ENCODE results near the gene GSTO1.

- no peak for TF ChIP-seq NFIC (IDR thresholded peaks at IDR 0.05)
- no peak for TF ChIP-seq CREB1 (IDR thresholded peaks at IDR 0.05; ENCODE audit: low read depth)
- no peak for TF ChIP-seq MAX (IDR thresholded peaks at IDR 0.05)
- no peak for TF ChIP-seq RAD21 (IDR thresholded peaks at IDR 0.05; ENCODE audit: low read depth)
- TF ChIP-seq, protein P1, sequence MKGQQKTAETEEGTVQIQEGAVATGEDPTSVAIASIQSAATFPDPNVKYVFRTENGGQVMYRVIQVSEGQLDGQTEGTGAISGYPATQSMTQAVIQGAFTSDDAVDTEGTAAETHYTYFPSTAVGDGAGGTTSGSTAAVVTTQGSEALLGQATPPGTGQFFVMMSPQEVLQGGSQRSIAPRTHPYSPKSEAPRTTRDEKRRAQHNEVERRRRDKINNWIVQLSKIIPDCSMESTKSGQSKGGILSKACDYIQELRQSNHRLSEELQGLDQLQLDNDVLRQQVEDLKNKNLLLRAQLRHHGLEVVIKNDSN (IDR thresholded peaks at IDR 0.05): no peak
- no peak for TF ChIP-seq EP300 (IDR thresholded peaks at IDR 0.05; ENCODE audit: borderline replicate concordance)
These were observed 10.1 kb downstream of the GSTO1 start for GRCh38 chr10:104264783-104265182.

All from Ishikawa (cell line).